Glomerular endothelial cell (primary cell): Measurements from ENCODE around the gene EPS8L2. TPM values are rescaled to one million over a fixed set of nuclear protein-coding genes. Genes with fewer than 3 reads are reported as not detected.

ENCODE experiments used
- DNase-seq: peaks from one replicate; pipeline ENCODE4 v3.0.0-alpha.2; 2011; ENCODE audit warnings: low read depth, low spot score; ENCODE audit errors: extremely low read depth
- total RNA-seq: library from RNA; depleted of rRNA; stranded (reverse); fragments of >200 nt; gene quantifications from 2 replicates; pipeline ENCODE4 v1.2.3, GENCODE V29; 2015

EPS8L2 gene
- total RNA-seq = 18.1 and 20.0 TPM in 2 replicates

GRCh38 chr11:705646-706438, at the start of gene EPS8L2:
EPS8L2 (plus strand) TSS chr11:706231; CDS start chr11:709408, 3,177 bp downstream.
- no peak for DNase-seq

- DNase-seq = no peak
Measured at GRCh38 chr11:656426-656825, 49.6 kb upstream of the EPS8L2 start.

GRCh38 chr11:656866-657265, 49.2 kb upstream of the EPS8L2 start:
- no peak for DNase-seq

GRCh38 chr11:657691-658126, 48.3 kb upstream of the EPS8L2 start:
- no peak for DNase-seq

GRCh38 chr11:659532-660085, 46.4 kb upstream of the EPS8L2 start:
- DNase-seq = no peak

GRCh38 chr11:660281-660680, 45.8 kb upstream of the EPS8L2 start:
- DNase-seq = no peak

- no peak for DNase-seq
Measured at GRCh38 chr11:660681-661444, 45.2 kb upstream of the EPS8L2 start.

- DNase-seq = no peak
Measured at GRCh38 chr11:662689-663274, 43.2 kb upstream of the EPS8L2 start.

GRCh38 chr11:665062-665703, 40.8 kb upstream of the EPS8L2 start:
- no peak for DNase-seq

- no peak for DNase-seq
Measured at GRCh38 chr11:665704-666281, 40.2 kb upstream of the EPS8L2 start.

GRCh38 chr11:673866-674265, 32.2 kb upstream of the EPS8L2 start:
- DNase-seq = no peak

- no peak for DNase-seq
Measured at GRCh38 chr11:674406-674805, 31.6 kb upstream of the EPS8L2 start.

- no peak for DNase-seq
Measured at GRCh38 chr11:678297-678696, 27.7 kb upstream of the EPS8L2 start.

GRCh38 chr11:679271-680207, 26.5 kb upstream of the EPS8L2 start:
- DNase-seq = no peak

- no peak for DNase-seq
Measured at GRCh38 chr11:680476-680875, 25.6 kb upstream of the EPS8L2 start.

GRCh38 chr11:680970-681369, 25.1 kb upstream of the EPS8L2 start:
- no peak for DNase-seq

- DNase-seq = no peak
Measured at GRCh38 chr11:686451-687243, 19.4 kb upstream of the EPS8L2 start.

- no peak for DNase-seq
Measured at GRCh38 chr11:687751-688150, 18.3 kb upstream of the EPS8L2 start.

- DNase-seq = no peak
Measured at GRCh38 chr11:688681-689080, 17.4 kb upstream of the EPS8L2 start.
